Spleen (tissue), 7 donors: ENCODE results near the gene ARL11.

ENCODE experiments used
- POLR2A ChIP-seq, 3 donors: fragments of 450-650 bp; IDR thresholded peaks; one replicate each; pipeline ENCODE4 v1.5.1; 2017; ENCODE audit warnings: antibody characterized with exemption in 3 of 3, mild to moderate bottlenecking in 1 of 3
- POLR2AphosphoS5 ChIP-seq, 3 donors: sonication (generic); formaldehyde crosslinking; IDR thresholded peaks; one replicate each; pipeline ENCODE4 v1.5.1; 2017; ENCODE audit warnings: antibody characterized with exemption in 3 of 3
- TF ChIP-seq, protein P1 (sequence below), 11 experiments: fragments of 200-600 bp in 7 of 11; fragments of 450-650 bp in 4 of 11; sonication (generic) in 4 of 11; IDR thresholded peaks in 8 of 11; conservative IDR thresholded peaks in 3 of 11; 1 replicate in 7 of 11; 2 replicates in 4 of 11; pipeline versions ENCODE4 v1.4.0 to v1.8.0; 2016 to 2021; ENCODE audit warnings: antibody characterized with exemption in 11 of 11, inconsistent platforms in 4 of 11, mild to moderate bottlenecking in 1 of 11
- donor health status: DM: no; HTN: no; CAD: no; lungs with moderate emphysema.
- donor health status: DM: no; HTN: no; CAD: no.
- donor health status: DM: no; HTN: no; CAD: no.

DNA sequence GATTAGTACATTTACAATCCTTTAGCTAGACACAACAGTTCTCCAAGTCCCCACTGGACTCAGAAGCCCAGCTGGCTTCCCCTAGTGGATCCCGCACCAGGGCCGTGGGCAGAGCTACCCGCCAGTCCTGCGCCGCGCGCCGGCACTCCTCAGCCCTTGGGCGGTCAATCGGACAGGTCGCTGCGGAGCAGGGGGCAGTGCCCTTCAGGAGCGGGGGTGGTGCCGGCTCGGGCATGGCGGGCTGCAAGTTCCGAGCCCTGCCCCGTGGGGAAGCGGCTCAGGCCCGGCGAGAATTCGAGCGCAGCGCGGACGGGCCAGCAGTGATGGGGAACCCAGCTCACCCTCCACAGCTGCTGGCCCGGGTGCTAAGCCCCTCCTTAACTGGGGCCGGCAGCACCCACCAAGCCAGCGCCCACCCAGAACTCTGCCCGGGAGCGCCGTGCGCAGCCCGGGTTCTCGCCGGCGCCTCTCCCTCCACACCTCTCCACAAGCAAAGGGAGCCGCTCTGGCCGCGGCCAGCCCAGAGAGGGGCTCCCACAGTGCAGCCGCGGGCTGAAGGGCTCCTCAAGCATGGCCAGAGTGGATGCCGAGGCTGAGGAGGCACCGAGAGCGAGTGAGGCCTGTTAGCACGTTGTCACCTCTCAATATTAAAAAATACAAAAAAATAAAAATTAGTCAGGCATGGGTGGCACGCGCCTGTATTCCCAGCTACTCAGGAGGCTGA, 50.0 kb downstream of the ARL11 start:
- TF ChIP-seq POLR2AphosphoS5 (IDR thresholded peaks at IDR 0.05), result no peak
- TF ChIP-seq, protein P1, sequence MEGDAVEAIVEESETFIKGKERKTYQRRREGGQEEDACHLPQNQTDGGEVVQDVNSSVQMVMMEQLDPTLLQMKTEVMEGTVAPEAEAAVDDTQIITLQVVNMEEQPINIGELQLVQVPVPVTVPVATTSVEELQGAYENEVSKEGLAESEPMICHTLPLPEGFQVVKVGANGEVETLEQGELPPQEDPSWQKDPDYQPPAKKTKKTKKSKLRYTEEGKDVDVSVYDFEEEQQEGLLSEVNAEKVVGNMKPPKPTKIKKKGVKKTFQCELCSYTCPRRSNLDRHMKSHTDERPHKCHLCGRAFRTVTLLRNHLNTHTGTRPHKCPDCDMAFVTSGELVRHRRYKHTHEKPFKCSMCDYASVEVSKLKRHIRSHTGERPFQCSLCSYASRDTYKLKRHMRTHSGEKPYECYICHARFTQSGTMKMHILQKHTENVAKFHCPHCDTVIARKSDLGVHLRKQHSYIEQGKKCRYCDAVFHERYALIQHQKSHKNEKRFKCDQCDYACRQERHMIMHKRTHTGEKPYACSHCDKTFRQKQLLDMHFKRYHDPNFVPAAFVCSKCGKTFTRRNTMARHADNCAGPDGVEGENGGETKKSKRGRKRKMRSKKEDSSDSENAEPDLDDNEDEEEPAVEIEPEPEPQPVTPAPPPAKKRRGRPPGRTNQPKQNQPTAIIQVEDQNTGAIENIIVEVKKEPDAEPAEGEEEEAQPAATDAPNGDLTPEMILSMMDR (IDR thresholded peaks at IDR 0.05 in 8 of 11, conservative IDR thresholded peaks at IDR 0.05 in 3 of 11), result no peak
- no peak for TF ChIP-seq POLR2A (IDR thresholded peaks at IDR 0.05)
